HG03521 (cell line): ENCODE data around the gene HOXA13.

Experiments used
- ATAC-seq: cut with Tn5 transposase; IDR thresholded peaks from one replicate; pipeline ENCODE4 v1.9.1; 2021; ENCODE audit warnings: mild to moderate bottlenecking, moderate library complexity; ENCODE audit not compliant: unreplicated experiment

HOXA13 gene

DNA sequence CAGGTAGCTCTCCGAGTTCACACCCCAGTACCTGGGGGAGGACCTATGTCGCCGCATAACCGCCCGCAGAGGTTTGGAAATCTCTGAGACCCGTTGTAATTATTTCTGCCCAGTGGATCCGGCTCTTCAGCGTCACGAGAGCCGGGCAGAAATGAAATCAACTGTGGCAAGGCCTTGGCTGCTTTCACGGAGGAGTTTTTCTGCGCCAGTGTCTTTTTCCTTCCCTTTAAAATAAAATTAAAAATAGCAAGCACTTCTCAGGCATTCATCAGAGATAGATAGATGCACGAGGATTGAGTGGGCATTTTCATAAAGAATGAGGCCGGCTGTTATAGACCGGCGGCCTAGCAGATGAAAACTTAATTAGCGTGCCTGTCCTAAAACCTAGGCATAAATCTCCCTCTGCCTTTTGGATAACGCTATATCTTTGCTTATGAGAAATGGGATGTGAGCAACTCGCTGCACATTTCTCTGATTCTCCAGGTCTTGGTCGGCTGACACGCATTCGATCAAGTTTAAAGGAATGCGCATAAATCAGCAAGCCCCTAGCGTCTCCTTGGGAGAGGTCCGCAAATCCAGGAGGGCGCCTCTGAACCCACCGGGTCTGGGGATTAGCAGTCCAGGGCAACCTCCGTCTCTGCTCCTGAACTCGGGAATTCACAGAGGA lies 6.4 kb downstream of the HOXA13 start:
- ATAC-seq = no peak

DNA sequence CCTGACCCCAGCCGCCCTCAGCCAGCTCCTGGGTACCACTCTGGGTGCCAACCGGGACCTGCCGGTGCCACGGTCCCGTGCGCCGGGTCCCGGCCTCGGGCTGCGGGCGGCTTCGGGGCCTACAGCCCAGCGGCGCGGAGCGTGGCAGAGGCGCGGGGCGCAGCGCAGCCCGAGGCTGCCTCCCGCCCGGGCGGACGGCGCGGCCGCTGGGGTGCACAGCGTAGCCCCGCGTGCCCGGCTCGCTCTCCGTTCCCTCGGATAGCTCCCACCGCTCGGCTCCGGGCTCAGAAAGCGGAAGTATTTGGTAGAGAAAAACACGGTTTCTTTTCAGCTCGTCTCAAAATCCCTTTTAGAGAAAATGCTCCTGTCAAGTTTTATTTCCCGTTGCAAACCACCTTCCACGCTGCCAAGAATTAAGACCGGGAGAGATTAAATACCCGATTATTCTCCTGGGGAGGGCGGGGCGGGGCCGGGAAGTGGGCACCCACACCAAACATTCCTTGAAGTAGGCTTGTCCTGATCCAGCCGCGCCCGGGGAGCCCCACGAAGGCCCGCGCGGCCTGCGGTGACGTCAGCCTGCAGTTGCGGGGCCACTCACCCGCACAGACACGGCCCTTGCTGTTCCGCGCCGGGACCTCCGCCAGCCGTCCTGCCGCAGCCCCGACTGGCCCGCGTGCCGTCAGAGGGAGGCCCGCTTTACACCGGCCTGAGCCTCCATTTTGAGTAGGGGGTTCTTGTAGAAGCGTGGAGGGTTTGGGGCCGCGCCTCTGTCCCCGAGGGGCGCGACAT lies 7.2 kb downstream of the HOXA13 start:
- ATAC-seq = no peak

DNA sequence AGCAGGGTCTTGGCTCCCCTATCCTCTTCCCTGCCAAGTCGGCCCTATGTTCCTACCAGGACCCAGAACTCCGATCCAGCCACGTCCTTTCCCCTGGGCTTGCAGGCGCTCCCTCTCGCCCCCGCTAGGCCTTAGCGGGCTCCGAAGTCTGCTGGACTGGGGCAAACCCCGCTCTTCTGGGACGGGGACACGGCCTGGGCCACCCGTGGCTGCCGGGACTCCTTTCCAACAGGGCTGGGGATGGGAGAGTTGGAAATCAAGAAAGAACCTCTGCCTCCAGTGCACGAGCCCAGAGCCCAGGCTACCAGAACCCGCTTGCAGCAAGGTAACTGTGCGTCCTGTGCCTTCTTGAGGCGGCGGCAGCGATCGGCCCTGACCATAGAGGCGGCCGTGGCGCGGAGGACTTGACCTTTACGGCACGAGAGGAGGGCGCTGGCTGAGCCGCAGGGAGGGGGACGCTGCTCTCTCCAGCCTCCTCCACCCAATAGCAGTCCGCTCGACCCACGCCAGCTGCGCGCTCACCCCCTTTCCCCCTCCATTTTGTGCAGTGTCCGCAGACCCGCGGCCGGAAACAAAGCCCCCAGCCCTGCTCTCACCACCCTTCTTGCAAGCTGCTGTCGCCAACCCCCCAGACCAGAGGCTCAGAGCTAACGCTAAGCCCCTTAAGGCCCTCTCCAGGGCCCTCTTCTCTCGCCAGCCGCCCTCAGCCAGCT lies 7.9 kb downstream of the HOXA13 start:
- ATAC-seq = no peak

DNA sequence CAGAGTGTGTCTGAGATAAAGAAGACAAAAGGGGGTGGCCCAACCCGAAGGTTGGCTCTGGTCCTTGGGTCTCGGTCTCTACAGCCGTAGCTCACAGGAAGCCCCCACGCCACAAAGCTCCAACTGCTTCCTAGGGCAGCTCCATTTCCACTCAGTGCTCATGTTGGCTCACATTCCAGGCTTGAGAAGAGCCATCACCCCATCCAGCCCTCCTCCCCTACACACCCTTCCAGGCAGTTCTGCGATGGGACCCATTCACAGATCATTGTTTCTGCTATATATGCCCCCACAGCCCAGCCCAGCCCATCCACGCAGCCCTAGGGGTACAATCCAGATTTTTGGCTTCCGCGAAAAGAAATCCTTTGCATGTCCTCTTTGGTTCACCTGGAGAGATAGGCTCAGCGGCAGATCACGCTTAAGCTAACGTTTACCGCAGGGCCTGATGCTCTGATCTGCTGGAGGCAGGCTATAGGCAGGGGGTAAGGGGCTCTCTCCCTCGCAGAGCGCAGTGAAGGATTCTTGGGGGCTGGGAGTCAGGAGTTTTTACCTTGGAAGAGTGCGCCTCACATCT lies 8.6 kb downstream of the HOXA13 start:
- no peak for ATAC-seq

DNA sequence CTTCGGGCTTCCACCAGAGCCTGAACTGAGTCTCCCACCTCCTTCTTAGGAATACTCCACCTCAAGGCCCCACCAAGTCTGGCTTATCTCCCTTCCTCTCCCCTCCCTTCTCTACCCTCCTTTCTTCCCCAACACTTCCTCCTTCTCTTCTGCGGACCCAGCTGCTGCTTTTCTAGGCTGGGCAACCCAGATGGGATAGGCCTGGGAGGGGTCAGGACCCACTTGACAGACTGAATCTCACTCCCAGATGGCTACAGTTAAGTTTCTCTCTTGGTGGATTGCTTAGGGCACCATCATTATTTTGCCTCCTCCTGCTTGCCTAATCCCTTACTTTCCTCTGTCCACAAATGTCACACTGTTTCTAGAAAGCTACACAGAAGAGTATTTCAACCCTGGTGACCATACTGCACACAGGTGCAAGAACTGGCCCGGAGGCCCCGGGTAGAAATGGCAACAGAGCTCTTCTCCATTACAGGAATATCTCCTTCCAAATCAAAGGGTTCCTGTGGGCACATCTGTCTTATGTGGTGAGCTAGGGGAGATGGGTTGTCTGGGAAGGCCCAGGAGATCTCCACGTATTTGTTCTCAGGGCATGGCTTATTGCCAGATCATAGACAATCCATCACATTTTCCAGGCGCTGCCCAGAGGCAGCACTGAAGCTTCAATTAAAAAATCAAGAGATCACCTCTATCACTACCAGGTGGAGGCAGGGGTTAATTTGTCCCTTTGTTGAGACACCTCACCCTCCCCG lies 9.7 kb downstream of the HOXA13 start:
- ATAC-seq = no peak

DNA sequence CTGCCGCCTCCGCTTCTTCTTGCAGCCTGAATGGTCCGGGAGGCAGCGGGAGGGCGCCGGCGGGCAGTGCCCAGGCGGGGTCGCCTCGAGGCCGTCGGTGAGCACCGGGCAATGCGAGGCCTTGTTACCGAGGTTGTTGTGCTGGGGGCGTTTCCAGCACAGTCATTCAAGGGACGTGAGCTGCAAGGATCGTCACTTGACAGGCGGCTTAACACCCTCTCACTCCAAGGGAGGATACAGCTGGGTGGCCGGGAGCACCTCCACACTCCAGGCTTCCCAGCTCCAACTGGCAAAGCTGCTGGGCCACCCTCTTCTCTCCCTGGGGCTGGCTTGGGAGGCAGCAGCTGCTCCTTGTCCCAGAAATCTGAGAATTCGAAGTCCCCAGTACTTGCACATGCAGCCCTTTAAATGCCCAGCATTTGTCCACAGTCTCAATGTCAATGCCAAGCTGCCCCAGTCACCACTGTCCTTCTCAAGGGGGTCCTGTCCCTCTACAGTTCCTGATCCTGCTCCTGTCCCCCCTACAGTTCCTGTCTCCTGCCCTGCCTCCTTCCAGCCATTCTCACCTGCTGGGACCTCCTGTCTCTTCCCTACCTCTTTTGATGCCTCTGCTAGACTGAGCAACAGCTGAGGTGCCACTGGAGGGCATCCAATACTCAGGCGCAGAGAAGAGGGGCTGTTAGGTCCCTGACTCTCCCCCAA lies 10.4 kb downstream of the HOXA13 start:
- ATAC-seq = no peak

DNA sequence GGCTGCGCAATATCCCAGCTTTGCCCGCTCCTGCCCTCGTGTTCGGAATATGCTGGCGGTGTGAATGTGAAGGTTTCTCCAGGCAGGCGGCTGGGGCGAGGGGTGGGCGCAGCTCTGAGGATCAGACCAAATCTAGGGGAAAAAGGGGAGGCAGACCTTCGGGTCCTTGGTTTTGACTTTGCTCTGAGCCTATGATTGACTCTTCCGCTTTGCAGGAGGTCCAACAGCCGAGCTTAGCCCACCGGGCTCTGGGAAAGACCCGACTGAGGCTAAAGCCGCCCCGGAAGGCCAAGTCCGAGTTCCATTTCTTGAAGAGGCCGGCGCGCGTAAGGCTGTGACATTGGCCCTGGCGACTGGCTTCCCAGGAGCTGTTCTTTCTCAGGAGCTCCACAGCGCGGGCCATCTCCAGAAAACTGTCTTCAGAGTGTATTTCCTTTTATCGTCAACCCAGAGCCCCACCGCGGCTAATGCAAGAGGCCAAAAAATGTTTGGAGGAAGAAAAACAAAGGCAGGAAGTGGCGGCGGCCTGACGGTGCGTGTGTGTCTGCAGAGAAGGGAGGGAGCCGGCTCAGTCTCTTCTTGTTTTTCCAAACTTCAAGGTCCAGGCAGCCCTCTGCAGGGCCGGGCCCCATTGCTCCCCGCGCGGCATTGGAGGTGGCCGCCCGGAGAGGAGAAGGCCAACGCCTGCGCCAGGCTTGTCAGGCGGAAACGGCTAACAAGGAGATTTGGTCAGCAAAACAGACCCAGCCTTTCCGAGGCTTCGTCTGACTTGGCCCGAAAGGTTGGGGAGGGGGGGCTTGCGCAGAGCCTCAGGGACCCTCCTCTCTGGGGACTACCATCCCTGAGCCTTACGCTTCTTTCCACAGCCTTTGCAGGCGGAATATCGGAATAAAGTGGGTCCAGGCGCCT lies 11.3 kb downstream of the HOXA13 start:
- ATAC-seq = no peak

DNA sequence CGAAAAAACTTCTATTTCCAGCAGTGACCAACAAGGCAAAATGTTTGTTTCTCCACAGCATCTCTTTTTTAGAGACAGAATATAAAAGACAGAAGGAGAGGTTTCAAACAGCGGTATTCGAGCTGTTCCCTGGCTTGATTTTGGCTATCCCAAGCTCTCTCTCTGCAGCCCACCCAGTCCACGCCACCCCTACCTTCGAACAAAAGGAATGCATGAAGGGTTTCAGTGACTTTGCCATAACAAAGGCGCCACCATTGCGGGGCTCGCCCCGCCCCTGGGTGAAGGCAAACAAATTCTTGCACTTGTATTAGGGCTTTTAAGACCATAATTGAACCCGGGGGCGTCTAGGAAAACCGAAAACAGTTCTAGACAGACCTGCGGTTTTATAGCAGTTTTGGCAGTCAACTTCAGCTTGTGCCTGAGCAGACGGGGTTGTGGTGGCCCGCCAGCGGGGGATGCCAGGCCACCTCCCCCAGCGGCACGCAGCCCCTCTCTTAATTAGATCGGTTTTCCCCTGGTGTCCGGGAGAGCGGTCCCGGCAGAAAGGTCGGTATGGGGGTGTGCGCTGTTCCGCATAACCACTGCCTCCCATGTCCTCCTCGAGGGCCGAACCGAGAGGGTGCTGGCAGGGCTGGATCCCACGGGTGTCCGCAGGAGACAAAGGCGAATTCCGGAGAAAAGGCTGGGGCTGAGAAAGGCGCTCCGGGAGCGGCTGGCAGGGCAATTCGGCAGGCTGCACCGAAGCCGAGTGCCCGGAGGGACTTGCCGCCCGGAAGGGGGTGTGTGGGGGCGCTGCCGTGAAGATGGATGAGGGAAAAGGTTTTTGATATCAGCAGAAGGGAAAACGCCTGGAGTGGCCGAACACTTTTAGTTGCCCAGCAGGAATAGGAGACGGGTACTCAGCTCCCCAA lies 12.2 kb downstream of the HOXA13 start:
- ATAC-seq = no peak

DNA sequence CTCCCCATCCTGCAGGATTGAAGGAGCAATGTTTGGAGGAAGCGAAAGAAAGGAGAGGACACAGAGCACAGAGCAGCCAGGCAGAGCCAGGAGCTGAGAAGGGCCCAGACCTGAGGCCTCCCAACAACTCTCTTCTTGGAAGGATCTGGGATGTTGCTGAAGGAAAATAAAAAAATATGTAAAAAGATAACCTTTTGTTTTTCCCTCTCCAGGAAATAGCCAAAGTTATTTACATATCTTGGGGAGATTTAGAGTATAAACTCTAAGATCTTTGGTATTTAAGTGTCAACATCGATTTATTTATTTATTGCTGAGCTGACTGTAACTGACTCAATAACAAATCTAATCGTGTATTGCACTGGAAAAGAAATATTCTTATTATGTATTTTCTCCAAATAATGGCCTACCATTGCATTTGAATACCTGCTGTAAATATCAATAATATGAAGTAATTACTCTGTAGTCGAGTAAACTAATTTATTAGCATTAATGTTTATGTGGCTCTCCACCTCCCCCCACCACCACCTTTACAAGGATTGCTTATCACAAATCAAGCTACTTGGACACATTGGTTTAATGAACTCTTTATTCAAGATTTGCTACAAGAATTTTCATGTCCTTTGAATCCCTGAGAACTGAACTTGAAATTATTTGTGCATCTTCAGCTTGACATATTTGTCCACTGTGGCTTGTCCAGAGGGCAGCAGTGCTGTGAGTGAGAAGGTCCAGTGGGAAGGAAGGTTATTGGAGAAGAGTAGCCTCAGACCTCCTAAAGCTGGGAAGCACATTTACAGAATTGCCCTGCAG lies 13.0 kb downstream of the HOXA13 start:
- ATAC-seq = no peak

DNA sequence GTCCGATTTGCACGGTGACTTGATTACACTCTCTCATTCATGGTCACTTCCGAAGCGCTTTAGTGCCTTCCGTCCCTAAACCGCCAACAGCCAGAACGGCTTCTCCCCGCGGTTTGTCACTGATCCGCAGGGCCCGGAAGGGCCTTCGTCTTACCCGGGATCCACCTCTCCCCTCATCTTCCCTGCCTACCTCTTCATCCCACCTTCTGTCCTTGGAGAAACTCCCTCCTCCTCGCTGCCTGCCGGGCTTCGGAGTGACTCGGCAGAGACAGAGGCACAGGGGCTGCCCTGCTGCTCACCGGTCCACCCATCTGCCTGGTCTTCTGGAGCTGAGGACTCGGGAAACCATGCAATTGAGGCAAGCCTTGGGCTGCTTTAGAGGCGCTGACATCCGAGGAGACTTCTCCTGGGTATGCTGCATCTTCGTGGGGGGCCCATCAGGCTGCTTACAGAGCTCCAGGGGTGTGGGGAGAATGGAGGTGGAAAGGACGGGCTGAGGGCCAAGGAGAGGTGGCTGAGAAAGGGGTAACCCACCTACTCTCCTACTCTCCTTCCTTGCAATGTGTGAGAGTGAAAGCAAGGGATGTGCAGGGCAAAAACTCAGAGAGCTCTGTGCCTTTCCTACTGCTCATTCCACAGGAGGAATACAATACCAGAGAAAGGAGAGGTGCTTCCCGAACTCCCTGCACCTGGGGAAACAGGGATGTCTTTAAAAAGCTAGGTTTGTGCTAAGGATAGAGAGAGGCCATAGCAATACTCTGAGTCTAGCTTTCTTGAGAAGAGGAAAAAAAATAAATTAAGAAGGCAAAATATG lies 13.8 kb downstream of the HOXA13 start:
- no peak for ATAC-seq

DNA sequence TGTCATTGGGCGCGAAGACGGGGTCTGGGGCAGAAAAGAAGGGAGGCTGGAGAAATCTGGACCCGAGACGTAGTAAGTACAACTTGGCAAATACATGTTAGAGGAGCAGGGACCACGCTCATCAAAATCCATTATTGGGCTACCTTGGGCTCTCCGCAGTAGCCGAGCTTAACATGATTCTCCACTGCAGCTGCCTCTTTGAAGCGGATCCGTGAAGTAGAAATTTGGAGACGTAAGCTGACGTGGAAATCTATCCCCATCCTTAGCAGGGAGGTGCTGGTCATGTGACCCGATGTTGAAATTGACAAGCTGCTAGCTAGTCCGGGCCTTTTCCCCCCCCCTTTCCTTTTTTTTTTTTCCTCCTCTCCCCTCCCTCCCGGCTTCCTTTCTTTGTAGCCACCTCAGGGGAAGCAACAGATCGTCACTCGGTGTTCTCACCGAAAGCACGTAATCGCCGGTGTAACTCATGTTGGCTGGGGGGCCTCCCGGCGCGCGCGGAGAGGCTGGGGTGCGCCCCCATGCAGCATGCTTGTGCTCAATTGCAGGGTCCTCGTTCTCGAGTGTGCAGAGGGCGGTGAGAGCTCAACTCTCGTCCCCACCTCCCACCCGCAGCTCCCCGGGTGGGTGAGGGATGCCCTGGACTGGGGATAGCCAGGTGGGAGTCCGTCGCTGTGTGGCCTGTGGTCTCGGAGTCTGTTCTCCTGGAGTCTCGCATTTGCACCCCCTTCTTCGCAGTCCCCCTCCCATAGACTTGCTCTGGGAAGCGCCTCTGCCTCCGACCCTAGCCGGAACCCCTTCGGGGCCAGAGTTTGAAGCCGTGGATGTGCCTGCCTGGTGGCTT lies 14.7 kb downstream of the HOXA13 start, which contains the start of gene HOXA11:
HOXA11 (minus strand) TSS at position 220 of the 841 bp plus-strand sequence; CDS start at position 132, 88 bp downstream.
- no peak for ATAC-seq

DNA sequence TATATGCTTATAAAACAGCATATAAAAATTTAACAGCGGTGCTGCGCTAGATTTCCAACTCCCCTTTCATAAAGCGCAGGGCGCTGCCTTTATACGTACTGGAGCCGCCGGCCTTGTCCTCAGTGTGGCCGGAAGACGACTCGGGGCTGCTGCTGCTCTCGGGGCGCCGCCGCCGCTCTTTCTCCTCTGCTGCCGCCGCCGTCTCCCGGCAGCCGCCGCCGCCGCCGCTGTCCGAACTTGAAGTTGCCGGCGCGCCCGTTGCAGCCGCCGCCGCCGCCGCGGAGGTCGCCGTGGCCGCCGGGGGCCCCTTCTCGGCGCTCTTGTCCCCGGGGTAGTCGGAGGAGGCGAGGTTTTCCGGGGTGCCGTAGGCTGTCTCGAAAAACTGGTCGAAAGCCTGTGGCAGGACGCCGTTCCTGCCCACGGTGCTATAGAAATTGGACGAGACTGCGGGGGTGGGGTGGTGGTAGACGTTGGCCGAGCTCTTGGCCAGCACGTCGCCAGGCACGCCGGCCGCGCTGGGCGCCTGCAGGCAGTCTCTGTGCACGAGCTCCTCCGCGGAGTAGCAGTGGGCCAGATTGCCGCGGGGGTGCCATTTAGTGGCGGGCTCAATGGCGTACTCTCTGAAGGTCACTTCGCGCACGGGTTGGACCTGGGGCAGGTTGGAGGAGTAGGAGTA lies 15.4 kb downstream of the HOXA13 start:
- ATAC-seq = peak; percentile 37

DNA sequence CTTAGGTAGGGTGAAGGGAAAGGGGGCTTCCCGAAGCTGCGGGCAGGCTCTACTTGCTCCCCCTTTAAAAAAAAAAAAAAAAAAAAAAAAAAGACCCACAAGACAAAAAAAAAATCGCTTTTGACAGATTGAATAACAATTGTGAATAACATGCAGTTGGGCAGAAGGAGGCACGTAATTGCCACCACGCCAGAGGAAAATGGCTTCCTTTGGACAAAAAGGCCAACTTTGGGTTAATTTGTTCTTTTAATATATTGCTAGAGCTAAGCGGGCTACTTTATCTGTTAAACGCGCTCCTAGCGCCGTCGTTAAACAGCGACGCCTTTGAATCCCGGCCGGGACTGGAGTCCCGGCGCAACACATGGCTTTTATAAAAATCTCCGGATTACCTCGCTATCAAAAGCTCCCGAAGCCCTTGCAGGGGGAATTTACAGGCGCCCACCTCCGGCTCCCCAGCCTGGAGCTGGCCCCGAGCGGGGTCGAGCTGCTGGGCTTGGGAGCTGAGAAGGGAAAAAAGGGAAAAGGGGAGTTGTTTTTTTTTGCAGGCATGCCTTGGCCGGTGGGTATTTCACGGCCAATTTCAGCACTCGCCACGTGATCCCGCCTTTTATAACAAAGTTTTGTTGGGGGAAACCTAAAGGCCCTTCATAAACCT lies 16.1 kb downstream of the HOXA13 start:
- no peak for ATAC-seq
